ENCODE results near the gene CEACAM20.
A peak's percentile ranks its signal among the peaks of the same experiment; 100 is the strongest.

Gene CEACAM20

DNA sequence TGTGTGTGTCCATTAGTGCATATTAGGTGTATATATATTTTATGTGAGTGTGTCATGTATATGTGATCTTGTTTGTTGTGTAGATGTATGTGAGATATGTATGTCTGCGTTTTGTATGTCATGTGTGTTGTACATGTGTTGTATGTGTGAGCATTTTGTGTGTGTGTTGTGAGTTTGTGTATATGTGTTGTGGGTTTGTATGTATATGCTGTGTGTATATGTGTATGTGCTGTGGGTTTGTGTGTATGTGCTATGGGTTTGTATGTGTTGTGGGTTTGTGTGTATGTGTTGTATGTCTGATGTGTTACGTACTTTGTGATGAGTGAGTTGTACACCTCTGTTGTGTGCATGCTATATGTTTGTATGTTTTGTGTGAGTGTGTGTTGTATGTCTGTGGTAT is 8.1 kb downstream of the CEACAM20 start:
- TF ChIP-seq, protein P1, sequence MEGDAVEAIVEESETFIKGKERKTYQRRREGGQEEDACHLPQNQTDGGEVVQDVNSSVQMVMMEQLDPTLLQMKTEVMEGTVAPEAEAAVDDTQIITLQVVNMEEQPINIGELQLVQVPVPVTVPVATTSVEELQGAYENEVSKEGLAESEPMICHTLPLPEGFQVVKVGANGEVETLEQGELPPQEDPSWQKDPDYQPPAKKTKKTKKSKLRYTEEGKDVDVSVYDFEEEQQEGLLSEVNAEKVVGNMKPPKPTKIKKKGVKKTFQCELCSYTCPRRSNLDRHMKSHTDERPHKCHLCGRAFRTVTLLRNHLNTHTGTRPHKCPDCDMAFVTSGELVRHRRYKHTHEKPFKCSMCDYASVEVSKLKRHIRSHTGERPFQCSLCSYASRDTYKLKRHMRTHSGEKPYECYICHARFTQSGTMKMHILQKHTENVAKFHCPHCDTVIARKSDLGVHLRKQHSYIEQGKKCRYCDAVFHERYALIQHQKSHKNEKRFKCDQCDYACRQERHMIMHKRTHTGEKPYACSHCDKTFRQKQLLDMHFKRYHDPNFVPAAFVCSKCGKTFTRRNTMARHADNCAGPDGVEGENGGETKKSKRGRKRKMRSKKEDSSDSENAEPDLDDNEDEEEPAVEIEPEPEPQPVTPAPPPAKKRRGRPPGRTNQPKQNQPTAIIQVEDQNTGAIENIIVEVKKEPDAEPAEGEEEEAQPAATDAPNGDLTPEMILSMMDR (IDR thresholded peaks at IDR 0.05; ENCODE audit: low read depth, low read length, missing control alignments): no peak
- DNase-seq (ENCODE audit: extremely low read depth, low read depth): no peak
- no peak overlapping the region for H3K4me3 ChIP-seq (replicated peaks; ENCODE audit: low read depth, low read length)

GRCh38 chr19:44517146-44517545 is 12.3 kb downstream of the CEACAM20 start:
- TF ChIP-seq, protein P1 (IDR thresholded peaks at IDR 0.05; ENCODE audit: low read depth, low read length, missing control alignments): no peak
- no peak for DNase-seq (ENCODE audit: extremely low read depth, low read depth)
- H3K4me3 ChIP-seq (replicated peaks; ENCODE audit: low read depth, low read length): no peak overlapping the region

DNA sequence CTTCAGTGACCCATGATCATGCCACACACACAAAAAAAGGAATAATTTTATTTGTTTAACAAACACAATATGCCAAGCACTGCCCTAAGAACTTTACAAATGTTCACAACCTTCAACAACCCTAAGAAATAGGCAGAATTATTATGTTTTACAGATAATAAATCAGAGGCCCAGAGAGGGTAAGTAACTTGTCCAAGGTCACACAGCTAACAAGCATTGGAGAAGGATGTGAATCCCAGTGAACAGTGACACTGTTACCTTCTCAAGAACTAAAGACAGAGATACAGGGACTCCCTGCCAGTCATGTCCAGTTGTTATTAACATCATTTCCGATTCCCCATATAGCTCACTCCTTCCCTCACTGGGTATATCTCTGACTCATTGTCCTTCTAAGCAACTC is 13.6 kb downstream of the CEACAM20 start:
- DNase-seq (ENCODE audit: extremely low read depth, low read depth): no peak
- H3K4me3 ChIP-seq (replicated peaks; ENCODE audit: low read depth, low read length): no peak overlapping the region
- TF ChIP-seq, protein P1 (IDR thresholded peaks at IDR 0.05; ENCODE audit: low read depth, low read length, missing control alignments): no peak

DNA sequence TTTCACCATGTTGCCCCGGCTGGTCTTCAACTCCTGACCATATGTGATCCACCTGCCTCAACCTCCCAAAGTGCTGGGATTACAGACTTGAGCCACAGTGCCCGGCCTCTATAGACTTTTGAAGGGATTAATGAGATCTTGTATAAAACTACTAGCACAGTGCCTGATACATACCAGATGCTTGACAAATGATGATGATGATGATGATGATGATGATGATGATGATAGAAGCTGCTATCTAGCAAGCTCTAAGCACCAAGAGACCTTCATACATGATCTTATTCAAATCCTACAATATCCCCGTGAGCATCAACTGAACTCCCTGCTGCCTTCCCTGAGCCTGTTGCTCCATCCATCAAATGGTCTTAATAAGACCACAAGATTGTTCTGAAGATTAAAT is 14.4 kb downstream of the CEACAM20 start:
- TF ChIP-seq, protein P1 (IDR thresholded peaks at IDR 0.05; ENCODE audit: low read depth, low read length, missing control alignments): no peak
- H3K4me3 ChIP-seq (replicated peaks; ENCODE audit: low read depth, low read length): no peak overlapping the region
- no peak for DNase-seq (ENCODE audit: extremely low read depth, low read depth)

- TF ChIP-seq, protein P1 (IDR thresholded peaks at IDR 0.05; ENCODE audit: low read depth, low read length, missing control alignments): peak; percentile 73
- no peak for DNase-seq (ENCODE audit: extremely low read depth, low read depth)
- no peak overlapping the region for H3K4me3 ChIP-seq (replicated peaks; ENCODE audit: low read depth, low read length)
These were observed 16.9 kb downstream of the CEACAM20 start for GRCh38 chr19:44512326-44513298.

- TF ChIP-seq, protein P1 (IDR thresholded peaks at IDR 0.05; ENCODE audit: low read depth, low read length, missing control alignments): no peak
- no peak overlapping the region for H3K4me3 ChIP-seq (replicated peaks; ENCODE audit: low read depth, low read length)
- DNase-seq (ENCODE audit: extremely low read depth, low read depth): no peak
These were observed 20.0 kb downstream of the CEACAM20 start for GRCh38 chr19:44509478-44509877.
